Measurements from ENCODE around the gene DEDD2.

DEDD2 gene

DNA sequence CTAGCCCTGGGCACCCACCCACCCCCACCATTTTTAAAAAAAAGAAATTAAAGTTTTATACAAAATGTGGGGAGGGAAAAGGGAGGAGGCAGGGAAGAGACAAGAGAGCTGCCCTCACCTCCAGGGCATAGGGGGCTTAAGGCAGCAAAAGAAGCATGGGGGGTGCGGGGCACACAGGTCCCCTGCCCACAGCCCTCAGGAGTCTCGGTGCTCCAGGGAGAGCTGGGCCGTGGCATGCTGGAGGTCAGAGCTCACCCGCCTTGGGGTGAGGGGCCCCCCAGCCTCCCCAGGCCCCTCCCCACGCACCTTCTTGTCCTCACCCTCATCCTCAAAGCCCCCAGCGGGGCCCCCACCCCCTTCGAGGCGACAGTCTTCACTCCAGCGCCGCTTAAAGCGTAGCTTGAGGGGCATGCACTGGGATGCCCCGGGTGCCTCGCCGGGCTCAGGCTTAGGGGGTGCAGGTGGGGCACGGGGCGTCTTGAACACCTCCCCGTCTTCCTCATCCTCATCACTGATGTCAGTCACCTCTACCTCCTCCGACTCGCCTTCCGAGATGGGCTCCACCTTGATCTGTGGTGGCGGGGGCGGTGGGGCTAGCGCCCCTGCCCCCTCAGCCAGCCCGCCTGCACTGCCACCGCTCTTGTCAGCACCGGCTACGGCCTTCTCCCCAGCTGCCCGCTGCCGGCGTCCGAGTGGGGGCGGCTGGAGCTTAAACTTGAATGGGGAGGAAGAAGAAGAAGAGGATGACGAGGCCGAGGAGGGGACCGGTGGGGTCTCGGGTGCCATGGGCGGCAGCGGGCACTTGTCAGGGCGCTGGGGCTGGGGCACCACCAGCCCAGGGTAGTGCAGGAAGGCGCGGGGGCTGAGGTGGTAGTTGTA, 31.0 kb upstream of the DEDD2 start:
- DNase-seq, result no peak

DNA sequence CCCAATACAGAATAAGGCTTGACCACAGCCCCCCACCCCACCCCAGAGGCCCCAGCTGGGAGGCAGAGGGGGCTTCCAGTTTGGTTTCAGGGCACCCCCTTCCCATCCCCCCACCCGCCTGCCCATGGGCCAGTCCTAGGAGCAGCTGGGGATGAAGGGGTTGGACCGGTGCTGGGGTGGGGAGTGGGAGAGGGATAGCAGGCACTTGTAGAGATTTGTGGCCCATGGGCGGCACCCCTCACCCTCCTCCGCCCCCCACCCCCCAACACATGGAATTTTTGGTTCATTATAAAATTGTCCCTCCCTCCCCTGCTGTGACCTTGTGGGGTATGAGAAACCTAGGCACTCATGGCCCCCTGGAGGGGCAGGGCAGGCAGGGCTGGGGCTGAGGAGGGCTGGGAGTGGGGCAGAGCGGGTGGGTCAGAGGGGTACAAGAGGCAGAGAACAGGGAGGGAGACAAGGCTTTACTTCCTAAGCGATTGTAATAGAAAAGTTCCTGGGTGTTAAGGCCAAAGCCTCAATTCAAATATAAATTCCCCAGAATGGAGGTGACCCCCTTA, 30.2 kb upstream of the DEDD2 start:
- DNase-seq, result no peak

DNA sequence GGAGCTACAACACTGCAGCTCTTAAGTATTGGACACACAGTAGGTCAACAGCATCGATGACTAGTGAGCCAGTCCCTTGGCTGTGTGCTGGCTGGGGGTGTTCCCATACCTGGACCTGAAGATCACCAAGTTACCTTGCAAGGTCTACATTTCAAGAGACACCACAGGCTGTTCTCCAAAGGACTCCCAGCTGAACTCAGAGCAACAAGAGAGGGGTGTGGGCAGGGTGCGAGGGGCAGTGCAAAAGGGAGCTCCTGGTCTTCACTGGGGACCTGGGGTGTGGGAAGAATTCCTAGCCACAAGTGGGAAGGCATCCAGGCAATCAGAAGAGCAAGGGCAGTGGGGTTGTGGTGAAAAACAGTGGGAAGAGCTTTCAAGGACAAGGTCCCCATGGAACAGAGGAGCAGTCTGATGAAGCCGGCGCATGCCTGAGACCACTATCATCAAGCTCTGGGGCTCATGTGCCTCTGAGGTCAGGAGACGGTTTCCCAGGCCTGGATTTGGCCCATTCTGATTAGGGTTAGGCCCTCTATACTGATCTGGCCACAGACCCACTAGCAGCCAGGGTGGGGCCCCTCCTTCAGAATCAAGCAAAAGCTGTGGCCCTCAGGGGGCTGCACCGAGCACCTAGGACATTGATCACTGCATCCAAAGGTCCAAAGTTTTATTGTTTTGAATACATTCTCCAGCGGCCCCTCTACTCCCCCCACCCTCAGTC, 29.6 kb upstream of the DEDD2 start:
- DNase-seq, result no peak

DNA sequence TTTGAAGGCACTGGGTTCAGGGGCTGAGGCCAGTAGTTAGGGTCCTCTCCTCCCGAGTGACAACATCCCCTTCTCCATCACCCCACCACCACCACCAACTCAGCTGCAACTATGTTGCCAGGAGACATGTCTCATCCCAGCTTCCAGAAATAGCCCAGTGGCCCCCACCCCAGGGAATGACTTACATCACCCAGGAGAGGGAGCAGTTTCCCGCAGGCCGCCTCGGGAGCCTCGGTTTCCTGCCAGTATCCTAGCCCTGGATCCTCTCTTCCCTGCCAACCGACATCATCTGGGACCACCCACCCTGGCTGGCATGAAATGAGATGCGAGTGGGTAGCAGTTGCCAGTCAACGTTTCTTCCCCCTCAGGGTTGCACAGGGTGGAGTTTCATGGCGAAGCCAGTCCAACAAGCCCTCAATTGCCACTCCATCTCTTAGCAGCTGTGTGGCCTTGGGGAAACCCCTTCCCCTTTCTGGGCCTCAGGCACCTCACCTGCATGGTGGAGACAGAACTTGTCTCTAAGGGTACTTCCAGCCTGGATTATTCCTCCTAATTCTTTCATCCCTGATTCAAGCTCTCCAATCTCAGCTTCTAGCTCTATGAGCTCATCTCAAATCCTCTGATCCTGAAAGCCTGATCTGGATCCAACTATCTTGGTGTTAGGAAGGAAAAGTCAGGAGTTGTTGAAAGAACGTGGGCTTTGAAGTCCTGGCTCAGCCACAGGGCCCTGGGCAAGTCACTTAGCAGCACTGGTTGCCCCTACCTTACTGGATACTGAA, 28.9 kb upstream of the DEDD2 start:
- no peak for DNase-seq

DNA sequence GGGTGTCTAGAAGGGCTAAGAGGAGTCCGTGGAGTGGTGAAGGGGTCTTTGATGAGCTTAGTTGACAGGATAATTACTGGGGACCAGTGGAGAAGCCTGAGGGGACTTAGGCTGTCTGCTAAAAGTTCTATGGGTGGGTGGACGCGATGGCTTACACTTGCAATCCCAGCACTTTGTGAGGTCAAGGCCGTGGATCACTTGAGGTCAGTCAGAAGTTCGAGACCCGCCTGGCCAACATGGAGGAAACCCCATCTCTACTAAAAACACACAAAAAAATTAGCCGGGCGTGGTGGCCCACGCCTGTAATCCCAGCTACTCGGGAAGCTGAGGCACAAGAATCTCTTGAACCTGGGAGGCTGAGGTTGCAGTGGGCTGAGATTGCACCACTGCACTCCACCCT, 27.8 kb upstream of the DEDD2 start:
- no peak for DNase-seq

DNA sequence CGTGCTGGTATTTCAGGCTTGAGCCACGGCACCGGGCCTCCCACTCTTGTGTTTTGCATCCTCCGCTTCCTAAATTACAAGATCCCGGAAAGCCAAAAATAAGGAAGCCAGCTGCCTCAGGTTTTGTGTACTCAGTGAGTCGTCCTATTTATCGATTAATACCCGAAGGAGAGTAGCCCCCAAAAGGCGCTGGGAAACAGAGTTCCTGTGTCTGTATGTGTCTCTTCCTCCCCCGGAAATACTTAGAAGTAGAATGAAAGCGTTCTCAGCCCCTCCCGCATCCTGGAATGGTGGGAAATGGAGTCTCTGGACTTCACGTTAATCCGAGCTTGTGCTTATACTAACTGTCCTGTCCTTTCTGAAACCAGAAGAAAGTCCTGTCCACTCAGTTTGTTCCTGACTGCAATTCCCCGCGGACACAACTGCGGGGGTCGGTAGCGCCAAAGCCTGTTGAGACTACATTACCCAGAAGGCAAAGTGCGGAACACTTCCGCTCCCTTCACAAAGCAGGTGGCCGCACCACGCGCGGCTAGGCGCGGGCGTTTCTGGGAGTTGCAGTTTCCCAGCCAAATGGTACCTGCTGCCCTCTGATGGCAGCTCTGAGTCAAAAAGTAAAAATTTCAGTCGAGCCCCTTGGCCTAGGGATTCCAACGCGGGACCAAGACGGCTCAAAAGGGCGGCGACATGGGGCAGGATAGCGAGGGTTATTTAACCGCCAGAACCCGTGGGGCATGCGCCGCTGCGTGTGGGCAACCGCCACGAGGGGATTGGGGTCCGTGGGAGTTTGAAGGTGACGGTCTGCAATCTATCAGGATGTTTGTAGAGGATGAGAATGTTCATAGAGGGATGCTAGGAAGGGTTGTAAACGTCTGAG, 27.1 kb upstream of the DEDD2 start:
- peak; percentile 71 for DNase-seq

DNA sequence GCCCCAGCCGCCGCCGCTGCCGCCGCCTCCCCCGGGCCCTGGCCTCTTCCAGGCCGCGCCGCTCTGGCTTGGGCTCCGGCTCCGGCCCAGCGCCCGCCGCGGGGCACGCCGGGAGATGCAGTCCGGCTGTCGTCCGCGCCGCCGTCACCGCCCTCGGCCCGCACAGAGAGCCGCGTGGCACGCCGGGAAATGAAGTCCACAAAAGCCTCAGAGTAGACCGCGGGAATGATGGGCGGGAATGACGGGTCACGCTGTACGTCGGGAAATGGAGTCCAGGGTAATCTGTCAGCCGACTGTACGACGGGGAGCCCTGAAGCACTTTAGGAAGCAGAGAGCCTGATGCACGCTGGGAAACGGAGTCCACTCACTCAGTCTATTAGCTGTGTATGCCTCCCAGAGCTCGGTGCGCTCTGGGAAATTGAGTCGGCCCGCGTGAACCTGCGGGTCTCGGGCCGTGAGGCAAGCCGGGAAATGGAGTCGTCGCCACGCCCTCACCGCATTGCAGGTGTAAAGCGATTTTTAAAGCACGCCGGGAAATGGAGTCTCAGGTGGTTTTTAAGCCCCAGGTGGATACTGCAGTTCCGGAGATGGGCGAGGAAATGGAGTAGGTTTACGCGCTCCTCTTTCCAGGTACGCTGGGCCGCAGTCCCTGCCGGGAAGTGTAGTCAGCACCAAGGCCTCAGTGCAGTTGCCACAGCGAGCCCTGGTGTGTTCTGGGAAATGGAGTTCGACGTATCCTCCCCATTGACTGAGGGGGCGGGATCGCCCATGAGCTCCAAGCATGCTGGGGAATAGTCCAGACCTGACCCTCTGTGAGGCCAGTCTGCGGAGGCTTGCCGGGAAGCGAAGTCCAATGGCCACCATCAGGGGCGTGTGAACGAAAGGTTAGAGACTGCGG, 25.3 kb upstream of the DEDD2 start, which contains the start of gene GSK3A:
TSS of gene GSK3A (minus strand) at position 91 of the 898 bp plus-strand sequence. CDS start 137 bp downstream, outside the sequence.
- peak; percentile 95 for DNase-seq

DNA sequence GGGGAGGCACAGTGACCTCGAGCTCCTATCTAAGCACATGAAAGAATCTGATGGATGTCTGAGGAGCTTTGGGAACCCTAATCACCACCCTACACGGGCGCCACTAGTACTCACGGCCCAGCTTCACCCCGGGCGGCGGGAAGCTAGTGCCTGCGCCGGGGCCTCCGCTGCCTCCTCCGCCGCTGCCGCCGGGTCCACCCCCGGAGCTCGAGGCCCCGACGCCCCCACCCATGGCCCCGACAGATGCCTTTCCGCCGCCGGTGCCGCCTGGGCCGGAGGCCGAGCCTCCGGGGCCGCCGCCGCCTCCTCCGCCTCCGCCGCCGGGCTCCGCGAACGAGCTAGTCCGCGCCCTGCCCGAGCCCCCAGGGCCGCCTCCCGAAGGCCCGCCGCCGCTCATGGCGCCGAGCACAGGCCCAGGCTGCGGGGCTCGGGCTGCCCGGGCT, 24.6 kb upstream of the DEDD2 start:
- DNase-seq, result no peak

DNA sequence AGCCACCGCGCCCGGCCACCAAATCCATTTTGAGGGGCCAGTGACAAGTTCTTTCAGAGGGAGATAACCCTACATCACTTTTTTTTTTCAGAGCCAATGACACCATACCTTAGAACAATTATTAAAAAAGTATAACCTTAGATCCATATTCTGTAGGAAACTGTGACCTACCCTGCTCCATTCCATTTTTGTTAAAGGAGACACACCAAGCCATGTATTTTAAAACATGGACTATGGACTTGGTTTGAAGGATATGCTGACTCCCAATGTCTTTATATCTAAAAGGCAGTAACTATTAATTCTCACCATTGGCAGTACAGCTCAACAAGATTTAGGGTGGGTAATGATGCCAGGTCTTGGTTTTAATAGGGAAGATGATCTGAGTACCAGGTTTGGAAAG, 23.8 kb upstream of the DEDD2 start:
- no peak for DNase-seq

DNA sequence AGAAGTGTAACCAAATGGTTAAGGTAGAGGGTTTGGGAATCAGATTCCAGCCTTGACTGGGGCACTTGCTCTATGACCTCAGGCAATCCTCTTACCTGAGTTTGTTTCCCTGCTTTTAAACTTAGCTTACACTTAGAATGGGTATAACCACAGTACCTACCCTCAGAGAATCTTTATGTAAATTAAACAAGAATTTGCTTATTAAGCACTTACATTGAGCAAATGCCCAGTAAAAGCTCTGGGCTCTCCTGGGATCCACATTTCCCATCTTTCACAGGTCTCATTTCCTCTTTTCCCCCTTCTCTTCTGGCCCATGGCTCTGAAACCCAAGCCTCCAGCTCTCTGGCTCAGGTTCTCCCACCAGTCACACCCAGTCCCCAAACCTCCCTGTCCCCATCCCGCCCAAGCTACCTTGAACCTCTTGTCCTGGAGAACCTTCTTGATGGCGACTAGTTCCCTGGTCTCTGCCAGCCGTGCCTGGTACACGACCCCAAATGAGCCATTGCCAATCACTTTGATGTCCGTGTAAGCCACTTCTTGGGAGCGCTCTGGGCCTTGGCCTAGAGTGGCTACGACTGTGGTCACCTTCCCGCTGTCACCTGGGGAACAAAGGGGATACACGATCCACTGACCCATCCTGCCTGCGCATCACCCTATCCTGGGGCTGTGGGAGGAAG, 22.2 kb upstream of the DEDD2 start:
- DNase-seq, result no peak

DNA sequence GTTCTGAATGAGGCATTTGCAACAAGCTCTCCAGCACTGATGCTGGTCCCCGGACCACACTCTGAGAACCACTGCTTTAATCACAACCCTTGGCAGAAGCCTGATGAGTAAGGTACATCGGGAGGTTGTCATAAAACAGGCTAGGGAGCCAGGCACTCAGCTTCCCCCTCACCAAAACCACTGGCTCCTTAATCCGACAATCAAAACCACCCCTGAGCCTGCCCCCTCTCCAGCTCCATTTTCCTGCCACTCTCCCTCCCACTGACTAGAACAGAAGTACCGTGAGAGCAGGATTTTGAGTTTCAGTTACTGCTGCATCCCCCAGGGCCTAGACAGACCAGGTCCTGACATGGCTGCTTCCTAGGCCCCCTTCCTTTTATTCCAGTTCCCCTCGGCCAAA, 17.7 kb upstream of the DEDD2 start:
- DNase-seq, result no peak

DNA sequence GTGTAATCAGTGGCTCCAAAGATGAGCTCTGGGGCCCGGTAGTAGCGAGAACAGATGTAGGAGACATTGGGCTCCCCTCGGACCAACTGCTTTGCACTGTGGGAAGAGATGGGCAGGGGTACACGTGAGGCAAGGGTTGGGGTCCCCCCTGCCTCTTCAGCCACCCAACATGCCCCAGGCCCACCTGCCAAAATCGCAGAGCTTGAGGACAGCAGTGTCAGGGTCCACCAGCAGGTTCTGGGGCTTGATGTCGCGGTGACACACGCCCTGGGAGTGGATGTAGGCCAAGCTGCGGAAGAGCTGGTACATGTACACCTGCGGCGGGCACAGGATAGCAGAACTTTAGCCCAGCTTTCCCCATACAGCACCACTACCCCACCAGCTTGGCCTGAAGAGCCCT, 16.9 kb upstream of the DEDD2 start:
- DNase-seq, result no peak

DNA sequence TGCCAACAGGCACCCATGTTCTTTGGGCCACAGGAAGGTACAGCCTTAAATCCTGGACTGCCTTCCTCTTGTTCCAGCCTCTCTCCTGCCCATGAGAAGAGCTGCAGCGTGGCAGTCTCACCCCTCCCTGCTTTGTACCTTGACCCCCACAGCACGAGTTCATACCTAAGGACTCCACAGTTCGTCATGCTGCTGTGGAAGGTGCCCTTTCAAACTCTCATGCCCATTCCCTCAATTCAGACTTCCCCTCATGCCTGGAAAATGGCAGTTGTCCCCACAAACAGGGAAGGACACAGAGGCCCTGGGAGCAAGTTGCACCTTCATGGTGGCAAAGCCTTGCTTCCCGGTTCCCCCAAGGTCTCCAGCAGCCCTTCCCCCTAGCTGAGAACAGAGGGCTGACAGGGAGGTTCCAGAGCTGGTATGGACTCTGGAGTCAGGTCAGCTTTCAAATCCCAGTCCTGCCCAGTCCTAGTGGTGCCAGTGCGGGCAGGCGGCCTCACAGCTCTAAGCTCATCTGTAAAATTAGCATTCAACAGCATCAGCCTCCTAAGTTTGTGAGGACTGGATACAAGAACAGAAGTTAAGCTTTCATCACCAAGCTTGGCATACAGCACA, 16.3 kb upstream of the DEDD2 start:
- DNase-seq, result no peak

DNA sequence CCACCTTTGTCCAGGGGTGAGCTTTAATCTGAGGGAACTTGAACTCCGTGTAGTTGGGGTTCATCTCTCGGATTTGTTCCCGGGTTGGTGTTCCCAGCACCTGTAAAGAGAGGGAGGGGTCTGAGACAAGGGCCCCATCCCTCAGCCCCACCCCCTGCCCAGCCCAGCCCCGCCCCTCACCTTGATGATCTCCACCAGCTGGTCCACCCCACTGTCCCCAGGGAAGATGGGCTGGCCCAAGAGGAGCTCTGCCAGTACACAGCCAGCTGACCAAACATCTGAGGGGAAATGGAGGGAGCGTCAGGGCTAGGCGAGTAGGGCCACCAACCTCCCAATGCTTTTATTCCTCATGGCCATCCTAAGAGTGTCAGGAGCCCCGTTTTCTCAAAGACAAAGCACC, 15.6 kb upstream of the DEDD2 start:
- no peak for DNase-seq

DNA sequence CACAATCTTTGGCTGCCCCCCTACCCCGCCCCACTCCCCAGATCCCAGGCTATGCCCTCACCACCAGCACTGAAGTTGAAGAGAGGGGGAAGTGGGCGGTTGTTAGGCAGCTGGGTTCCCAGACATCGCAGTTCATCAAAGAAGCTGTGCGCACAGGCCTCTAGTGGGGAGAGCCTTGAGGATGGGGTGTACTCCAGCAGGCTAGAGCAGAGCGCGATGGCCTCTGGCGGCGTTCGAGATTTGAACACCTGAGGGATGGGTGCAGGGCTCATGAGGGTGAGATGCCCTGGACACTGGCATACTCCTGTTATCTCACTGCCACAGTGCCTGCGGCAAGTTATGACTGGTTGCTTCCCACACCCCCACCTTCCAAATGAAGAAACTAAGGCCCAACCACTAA, 15.0 kb upstream of the DEDD2 start:
- DNase-seq, result no peak

DNA sequence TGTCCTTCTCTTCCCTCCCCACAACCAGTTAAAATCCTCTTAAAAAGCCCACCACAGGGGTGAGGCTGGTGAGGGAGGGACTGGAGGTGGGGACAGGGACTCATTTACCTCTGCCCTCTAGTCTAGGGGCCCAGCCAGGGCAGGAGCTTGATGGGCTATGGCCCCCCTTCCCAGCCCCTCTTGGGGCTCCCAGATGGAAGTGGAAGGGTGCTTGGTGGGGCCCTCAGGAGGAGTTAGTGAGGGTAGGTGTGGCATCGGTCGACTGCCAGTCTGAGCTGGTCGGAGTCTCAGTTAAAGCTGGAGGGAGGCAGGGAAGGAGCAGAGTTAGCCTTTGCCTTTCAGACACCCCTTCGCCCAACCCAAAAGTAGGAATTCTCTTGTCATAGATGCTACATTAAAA, 13.1 kb upstream of the DEDD2 start:
- DNase-seq, result no peak

DNA sequence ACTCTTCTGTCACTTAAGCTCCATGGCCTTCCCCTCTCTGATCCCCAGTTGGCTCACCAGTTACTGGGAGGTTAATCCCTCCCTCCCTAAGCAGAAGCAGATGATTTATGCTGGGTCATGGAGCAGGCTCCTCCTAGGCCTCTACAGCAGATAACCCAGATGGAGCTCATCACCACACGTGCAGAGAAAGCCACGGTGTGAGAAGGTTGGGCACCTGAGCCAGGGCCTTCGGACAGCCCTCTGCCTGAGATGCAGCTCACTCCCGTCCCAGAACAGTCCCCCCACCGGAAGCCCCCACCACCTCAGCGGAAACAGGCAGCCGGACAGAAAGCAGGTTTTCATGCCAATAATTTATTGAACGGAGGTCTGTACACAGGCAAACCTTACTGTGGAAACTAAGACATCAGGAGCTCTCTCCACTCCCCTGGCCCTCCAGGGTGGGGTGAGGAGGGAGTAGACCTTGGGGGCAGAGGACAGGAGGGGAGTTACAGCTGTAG, 12.4 kb upstream of the DEDD2 start:
- DNase-seq, result no peak

DNA sequence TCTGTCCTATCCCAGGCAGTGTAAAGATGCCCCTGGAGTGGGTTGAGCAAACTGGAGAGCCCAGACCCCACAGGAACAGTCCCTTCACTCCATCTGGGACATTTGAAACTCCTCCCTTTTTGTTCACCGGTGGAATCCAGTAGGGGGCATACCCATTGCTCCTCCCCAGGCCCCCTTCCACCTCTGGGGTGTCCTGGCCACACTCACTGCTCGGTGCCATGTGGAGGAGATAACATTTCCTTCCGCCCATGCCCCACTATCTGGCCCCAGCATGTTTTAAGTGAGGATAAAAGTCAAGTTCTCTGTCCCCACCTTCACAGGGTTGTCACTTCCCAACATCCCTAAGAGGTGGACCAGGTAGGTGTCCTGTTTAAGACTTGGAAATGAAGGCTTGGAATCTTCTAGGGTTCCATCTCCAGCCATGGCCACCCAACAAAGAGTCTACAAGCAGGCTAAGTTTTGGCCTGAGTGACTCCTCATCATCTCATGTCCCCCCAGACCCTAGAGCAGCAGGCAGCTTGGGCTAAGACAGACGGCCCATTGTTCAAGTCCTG, 11.9 kb upstream of the DEDD2 start:
- DNase-seq, result no peak

DNA sequence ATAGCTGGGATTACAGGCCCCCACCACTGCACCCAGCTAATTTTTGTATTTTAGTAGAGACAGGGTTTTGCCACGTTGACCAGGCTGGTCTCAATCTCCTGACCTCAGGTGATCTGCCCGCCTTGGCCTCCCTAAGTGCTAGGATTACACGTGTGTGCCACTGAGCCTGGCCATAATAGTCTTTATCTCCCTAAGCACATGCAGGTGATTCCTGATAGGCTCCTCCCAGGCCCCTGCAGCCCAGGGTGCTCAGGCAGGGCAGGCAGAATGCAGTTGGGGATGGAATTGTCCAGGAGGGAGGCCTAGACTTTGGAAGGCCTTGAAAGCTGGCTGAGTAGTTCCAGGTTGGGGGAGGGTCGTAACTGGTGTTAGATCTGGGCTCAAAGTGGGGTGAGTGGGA, 11.2 kb upstream of the DEDD2 start:
- DNase-seq, result no peak

Data from SIG-M5 (cell line).